NCI-H2107 treated with DMSO at 0.1 percent for 48 hours (cell line): ENCODE results near the gene RGS14.
"Not testable (repeated sequence)": the region's sequence is repeated elsewhere in the genome, so short reads cannot be mapped to it uniquely, and the experiment has no call there.

Experiments used
- DNase-seq: peaks from one replicate; lab custom pipeline; 2025; ENCODE audit not compliant: unreplicated experiment; lab: John Stamatoyannopoulos, UW

The RGS14 gene

DNA sequence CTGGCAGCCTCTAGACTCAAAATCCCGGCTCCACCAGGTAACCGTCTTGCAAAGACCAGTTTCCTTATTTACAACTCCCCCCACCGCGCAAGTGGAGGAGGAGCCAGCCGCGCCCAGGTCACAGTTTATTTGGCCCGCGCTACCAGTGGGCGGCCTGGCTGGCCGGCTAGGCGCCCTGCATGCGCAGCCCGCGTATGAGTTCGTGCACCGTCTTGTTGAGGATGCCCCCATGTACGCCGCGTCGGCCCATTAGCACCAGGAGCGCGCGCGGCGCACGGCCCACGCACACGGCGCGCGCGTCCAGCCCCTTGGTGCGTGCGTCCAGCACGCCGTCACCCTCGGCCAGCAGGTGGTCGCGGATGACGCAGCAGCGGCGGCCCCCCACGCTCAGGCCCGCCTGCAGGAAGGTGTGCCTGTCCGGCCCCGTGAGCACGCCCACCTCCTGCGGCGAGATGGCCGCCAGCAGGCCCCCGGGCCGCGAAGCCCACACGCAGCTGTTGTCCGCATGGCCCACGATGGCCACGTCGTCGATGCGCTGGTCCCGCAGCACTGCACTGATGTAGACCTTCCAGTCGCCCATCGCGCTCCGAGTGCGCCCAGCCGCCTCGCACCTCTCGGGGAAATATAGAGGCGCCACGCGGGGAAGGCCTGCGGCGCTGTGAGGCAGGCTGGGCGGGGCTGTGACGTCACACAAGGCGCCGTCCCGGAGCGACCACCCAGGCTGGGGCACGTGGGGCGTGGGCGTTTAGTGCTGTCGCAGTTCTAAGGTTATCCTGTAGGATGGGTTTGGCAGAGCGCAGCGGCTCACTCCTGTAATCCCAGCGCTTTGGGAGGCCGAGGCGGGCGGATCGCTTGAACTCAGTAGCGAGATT is 42.5 kb downstream of the RGS14 start, which contains the start of gene PFN3:
PFN3 (minus strand) TSS at position 665 of the 872 bp plus-strand sequence; CDS start at position 580, 85 bp downstream.
- DNase-seq = no peak

DNA sequence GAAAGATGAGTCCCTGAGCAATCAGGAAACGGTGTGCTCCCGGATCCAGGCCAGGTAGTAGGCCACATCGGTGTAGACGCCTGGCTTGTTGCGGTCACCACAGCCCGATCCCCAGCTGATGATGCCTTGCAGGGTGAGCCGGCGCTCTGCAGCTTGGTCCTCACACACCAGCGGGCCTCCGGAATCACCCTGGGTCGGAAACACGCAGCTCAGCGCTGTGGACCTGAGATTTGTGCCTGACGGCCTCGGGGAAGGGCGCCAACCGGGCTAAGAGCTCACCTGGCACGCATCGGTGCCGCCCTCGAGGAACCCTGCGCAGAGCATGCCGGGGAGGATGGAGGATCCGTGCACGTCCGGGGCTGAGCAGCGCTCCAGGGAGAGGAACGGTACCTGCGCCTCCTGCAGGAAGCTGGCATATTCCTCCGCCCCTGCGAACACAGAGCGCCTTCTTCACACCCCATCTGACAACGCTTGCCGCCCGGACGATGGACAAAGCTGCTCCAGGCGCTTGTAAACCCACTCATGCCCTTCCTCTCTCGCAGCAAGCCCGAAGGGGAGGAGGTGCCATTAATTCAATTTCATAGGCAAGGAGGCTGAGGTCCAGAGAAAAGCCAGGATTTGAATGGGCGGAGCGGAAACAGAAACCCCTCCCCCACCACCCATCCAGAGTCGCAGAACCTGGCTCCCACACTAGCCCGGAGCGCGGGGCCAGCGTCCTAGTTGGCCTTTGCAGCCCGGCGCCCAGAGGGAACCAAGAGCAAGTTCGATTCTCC is 44.7 kb downstream of the RGS14 start:
- DNase-seq = peak; percentile 25

DNA sequence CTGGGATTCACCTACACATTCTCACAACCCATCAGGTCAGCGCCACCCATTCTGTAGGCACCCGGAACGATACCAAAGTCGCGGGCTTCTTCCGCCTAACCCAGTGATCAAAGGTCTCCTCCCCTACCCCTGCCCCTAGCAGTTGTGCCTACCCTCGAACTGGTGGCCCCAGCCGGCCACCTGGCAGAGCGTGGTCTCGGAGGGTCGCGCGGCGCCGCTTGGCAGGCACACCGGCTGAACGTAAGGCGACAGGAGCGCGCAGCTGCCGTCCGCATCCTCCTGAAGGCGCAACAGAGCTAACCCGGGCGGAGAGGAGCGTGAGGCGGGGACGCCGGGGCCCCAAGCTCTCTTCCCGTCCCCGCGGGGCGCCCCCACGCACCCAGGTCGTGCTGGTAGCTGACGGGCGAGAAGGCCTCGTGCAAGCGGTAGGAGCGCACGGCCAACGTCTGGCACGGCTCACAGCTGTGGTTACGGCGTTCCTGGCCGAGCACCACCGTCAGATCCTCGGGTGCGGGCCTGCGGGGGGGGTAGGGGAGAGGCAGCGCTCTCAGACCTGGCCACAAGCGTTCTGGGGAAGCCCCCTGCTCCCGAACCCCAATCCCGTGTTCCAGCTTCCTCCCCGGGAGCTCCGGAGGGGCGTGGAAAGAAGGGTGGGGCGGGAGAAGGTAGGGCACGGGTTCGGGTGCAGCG is 45.5 kb downstream of the RGS14 start:
- no peak for DNase-seq

GRCh38 chr5:177403792-177404640 is 46.3 kb downstream of the RGS14 start:
- DNase-seq = no peak

DNA sequence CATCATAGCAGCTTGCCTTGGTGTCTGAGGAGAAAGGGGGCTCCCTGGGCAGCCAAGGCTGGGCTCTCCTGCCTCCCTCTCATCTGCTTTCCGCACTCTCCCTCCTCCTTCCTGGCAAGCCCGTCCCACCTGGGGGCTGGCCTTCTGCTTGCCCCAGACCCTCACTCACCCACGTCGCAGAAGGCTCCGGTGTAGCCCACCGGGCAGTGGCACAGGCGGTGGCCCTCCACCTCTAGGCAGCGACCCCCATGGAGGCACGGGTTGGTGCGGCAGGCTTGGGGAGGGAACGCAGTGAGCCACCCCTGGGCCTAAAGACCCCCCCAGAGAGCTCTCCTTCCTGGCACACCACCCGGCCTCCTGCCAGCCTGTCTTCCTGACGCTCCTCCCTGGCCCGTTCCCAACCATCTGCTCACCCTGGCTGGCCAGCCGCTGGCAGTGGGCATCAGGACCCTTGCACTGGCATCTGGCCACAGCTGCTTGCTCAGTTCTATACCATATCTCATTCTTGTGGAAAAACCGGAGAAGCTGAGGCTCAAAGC is 47.0 kb downstream of the RGS14 start:
- DNase-seq = no peak

GRCh38 chr5:177405312-177405711 is 47.6 kb downstream of the RGS14 start:
- DNase-seq = no peak

DNA sequence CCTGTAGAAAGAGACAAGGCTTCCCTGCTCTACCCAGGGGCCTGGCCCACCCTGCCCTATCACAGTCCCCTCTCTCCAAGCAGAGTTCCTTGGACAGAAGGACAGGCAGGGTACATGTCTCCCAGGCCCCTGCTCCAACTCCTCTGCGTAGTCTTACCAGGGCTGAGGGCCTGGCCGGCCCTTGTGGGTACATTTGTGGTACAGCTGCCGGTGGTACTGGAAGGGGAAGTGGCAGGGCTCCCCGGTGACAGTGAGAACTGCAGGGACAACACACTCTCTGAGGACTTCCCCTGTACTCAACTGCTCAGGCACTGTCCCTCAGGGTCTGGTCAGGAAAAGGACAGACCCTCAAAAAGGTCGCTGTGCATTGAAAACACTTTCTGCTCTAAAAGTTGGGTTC is 48.1 kb downstream of the RGS14 start:
- DNase-seq = no peak

DNA sequence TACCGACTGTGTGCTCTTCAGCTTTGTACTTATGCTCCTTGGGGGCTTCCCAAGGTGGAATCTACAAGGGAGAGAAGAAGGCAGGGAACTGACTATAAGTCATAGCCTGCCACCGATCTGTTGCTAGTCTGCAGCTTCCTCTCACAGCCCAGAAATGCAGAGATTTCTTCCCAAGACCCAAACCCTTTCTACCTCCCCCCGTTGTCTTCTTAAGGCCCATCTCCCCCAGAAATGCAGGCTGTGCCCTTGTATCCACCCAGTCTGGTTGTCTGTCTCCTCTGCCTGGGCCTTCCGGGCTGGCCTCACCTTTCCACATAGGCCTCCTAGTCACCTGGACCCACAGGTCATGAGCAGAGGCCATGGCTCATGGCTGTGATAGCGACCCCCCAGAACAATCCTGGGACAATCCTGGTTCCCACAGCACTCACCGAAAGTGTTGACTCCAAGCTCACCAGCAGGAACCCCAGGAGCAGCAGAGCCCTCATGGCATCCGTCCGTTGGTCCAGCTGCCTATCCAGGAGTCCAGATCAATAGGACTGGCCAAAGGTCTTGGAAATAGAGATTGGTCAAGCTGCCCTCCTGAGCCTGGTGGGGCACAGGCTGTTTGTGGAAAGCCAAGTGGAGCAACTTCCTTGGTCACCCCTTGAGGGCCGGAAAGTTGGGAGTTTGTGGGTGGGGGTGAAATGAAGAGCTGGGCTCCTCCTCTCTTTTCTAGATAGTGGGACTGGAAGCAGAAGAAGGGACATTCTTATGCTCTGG is 51.5 kb downstream of the RGS14 start, which contains the start of gene F12:
F12 (minus strand) TSS at position 522 of the 759 bp plus-strand sequence; CDS start at position 485, 37 bp downstream.
- no peak for DNase-seq

GRCh38 chr5:177410575-177410974 is 52.9 kb downstream of the RGS14 start:
- DNase-seq = no peak

GRCh38 chr5:177412603-177413233 is 55.0 kb downstream of the RGS14 start:
- no peak for DNase-seq

GRCh38 chr5:177414481-177414880 is 56.8 kb downstream of the RGS14 start:
- DNase-seq = no peak

DNA sequence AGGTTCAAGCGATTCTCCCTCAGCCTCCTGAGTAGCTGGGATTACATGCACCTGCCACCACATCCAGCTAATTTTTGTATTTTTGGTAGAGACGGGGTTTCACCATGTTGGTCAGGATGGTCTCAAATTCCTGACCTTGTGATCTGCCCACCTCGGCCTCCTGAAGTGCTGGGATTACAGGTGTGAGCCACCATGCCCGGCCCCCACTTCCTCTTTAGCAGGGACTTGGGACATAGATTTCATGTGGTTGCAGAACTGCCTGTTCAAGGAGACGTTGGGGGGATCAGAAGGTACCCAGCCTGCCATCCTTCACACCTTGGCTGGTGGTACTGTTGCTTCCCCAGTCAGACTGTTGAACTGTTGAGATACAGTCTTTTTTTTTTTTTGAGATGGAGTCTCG is 59.4 kb downstream of the RGS14 start:
- not testable (repeated sequence) for DNase-seq

DNA sequence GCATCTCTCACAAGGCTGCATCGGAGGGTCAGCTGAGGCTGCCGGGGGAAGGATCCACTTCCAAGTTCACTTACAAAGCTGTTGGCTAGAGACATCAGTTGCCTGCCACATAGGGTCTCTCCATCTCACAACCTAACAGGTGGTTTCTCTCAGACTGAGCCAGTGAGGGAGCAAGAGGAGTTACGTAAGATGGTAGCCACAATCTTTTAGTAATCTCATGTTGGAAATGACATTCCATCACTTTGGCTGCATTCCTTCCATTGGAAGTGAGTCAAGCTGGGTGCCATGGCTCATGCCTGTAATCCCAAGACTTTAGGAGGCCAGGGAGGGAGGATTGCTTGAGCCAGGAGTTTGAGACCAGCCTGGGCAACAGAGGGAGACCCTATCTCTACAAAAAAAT is 61.3 kb downstream of the RGS14 start:
- no peak for DNase-seq

DNA sequence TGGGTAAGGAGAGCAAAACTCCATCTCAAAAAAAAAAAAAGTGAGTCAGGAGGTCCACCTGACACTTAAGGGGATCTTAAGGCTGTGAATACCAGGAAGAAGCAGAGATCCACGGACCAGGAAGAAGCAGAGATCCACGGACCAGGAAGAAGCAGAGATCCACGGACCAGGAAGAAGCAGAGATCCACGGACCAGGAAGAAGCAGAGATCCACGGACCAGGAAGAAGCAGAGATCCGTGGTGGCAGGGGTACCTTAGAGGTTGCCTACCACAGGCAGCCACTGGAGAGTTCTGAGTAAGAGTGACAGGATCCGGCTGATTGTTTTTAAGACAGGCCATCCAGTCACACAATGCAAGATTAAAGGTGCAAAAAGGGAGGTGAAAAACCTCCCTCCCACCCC is 62.7 kb downstream of the RGS14 start:
- DNase-seq = not testable (repeated sequence)

GRCh38 chr5:177421062-177421798 is 63.5 kb downstream of the RGS14 start:
- DNase-seq = no peak
